Stimulated activated CD4-positive, alpha-beta T cell treated with anti-CD3 and anti-CD28 coated beads, TNF-alpha, amount 100 ng/mL, for 24 hours (primary cell): Measurements from ENCODE around the gene ZFAND2A.
"Not testable (repeated sequence)": the region's sequence is repeated elsewhere in the genome, so short reads cannot be mapped to it uniquely, and the experiment has no call there.

Experiments
- DNase-seq, 3 experiments: peaks; one replicate each; pipeline ENCODE4 v3.0.0-alpha.2; 2020; ENCODE audit warnings: low read depth in 3 of 3

The ZFAND2A gene

DNA sequence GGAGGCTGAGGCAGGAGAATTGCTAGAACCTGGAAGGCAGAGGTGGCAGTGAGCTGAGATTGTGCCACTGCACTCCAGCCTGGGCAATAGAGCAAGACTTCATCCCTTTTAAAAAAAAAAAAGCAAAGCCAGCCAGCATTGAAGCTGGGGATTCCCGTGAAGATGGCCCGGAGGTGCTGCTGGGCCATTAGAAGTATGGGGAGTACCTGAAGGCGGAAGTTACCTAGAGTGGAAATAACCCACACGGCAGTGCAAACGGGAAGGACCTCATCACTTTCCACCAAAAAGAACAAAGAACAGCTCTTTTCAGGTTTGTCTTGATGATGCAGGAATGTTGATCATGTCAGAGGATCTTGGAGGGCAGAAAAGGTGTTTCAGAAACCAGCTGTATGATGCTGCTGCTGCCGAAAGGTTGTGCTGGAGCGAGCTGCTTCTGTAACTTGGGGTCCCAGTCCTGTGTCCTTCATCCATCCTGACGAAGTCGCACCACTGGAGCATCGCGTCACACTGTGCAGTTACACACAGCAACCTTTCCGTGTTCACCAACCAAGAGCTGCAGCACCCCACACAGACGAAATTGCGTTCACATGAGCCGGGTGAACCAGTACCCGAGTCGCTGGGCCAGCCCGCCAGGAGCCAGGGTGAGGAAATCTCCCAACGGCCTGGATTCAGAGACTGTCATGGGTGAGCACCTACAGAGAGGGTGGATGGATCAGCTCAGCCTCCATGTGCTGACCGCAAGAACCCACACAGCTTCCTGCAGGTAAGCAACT is 8.2 kb downstream of the ZFAND2A start:
- no peak for DNase-seq

GRCh38 chr7:1151156-1151555 is 8.8 kb downstream of the ZFAND2A start:
- DNase-seq, result no peak

DNA sequence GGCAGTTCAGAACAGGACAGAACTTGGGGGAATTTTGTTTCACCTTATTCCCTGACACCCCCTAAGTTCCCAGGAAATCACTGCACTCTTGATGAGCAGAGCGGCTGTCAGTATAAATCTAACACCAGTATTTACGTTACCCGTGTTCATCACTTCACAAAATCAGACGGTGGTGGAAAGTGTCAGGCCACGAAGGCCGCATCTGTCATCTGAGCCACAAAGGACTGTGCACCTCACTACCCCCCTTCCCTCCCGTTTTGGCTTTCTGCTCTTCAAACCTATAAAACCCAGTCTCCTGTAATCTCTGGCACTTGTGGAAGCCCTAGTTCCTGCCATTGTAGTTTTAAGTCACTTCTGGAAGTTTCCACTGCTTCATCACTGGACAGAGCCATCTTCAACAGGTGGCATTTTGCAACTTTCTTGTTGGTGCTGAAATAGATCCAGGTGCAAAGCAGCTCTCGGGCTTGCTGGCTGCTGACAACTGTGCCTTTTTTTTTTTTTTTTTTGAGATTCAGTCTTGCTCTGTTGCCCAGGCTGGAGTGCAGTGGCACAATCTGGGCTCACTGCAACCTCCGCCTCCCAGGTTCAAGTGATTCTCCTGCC is 9.5 kb downstream of the ZFAND2A start:
- DNase-seq, result no peak

- no peak for DNase-seq
Measured at GRCh38 chr7:1149351-1149794, 10.6 kb downstream of the ZFAND2A start.

DNA sequence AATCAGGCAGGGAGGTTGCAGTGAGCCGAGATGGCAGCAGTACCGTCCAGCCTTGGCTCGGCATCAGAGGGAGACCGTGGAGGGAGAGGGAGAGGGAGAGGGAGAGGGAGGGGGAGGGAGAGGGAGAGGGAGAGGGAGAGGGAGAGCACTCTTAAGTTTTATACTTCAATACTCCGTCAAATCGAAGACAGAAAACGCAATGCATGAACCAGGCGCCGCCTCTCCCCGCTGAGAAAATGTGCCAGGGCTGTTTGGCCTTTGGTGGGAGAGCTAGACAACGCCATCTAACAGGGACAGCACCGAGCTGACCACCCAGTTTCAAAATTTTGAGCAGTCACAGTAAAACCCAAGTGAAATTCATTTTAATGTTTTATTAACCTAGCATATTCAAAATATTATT is 12.1 kb downstream of the ZFAND2A start:
- not testable (repeated sequence) for DNase-seq

GRCh38 chr7:1144269-1144771 is 15.7 kb downstream of the ZFAND2A start:
- no peak for DNase-seq

DNA sequence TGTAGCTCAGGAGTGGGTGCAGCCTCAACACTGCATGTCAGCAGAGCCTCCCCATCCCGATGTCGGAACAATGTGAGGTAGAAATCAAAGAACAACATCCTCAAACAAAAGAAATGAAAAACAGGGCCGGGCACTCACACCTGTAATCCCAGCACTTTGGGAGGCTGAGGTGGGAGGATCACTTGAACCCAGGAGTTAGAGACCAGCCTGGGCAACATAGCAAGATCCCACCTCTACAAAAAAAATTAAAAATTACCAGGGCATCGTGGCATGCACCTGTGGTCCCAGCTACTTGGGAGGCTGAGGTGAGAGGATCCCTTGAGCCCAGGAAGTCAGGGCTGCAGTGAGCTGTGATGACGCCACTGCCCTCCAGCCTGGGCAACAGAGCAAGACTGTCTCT is 17.0 kb downstream of the ZFAND2A start:
- not testable (repeated sequence) for DNase-seq

GRCh38 chr7:1142051-1142635 is 17.9 kb downstream of the ZFAND2A start:
- no peak for DNase-seq

DNA sequence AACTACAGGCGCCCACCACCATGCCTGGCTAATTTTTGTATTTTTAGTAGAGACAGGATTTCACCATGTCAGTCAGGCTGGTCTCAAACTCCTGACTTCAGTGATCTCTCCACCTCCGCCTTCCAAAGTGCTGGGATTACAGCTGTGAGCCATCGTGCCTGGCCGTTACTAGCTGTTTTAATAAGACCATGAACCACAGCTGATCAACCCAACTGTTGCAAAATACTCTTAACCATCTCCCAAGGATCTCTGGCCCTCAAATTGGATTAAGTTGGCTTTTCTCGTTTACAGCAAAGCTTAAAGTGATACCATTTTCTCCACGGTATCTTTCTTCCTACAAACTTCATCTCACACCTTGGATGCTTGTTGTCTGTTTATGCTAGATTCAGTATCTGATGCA is 18.3 kb downstream of the ZFAND2A start:
- no peak for DNase-seq

DNA sequence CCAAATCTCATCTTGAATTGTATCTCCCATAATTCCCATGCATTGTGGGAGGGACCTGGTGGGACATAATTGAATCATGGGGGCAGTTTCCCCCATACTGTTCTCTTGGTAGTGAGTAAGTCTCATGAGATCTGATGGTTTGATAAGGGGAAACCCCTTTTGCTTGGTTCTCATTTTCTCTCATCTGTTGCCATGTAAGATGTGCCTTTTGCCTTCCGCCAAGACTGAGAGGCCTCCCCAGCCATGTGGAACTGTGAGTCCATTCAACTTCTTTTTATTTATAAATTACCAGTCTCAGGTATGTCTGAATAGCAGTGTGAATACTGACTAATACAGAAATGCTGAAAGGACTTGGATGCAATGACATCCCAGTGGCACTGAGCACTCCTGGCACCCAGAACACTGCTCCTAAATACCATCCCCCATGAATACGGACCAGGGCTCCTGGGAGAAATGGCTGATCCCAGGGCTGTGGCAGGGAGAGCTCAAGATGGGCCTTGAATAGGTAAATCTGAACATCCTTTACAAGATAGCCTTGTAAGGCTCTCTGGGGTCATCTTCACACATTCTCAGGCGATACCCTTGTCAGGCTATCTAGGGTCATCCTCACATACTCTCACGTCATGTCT is 19.4 kb downstream of the ZFAND2A start:
- DNase-seq, result no peak

DNA sequence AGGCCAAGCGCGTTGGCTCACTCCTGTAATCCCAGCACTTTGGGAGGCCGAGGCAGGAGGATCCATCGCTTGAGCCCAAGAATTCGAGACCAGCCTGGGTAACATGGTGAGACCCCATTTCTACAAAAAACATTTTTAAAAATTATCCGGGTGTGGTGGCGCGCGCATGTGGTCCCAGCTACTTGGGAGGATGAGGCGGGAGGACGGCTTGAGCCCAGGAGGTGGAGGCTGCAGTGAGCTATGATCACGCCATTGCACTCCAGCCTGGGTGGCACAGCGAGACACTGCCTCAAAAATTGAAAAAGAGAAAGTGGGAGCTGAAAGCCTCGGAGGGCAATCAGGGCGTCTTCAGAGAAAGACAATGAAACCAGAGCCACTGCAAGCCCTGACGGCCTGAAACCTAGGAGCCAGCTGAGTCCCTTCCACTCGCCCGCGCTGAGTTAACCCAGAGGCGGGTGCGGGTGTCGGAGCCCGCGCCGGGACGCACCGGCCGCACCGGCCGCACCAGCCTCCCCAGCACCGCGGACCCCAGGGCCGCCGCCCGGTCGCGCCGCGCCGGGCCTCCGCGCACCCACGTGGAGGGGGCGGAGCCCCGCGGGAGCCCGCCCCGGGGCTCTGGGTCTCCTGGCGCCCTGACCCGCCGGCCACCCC is 22.4 kb downstream of the ZFAND2A start:
- no peak for DNase-seq

GRCh38 chr7:1136841-1137516 is 23.0 kb downstream of the ZFAND2A start:
- DNase-seq, result no peak

GRCh38 chr7:1134951-1135350 is 25.0 kb downstream of the ZFAND2A start:
- no peak for DNase-seq

GRCh38 chr7:1131471-1132265 is 28.3 kb downstream of the ZFAND2A start:
- no peak for DNase-seq

DNA sequence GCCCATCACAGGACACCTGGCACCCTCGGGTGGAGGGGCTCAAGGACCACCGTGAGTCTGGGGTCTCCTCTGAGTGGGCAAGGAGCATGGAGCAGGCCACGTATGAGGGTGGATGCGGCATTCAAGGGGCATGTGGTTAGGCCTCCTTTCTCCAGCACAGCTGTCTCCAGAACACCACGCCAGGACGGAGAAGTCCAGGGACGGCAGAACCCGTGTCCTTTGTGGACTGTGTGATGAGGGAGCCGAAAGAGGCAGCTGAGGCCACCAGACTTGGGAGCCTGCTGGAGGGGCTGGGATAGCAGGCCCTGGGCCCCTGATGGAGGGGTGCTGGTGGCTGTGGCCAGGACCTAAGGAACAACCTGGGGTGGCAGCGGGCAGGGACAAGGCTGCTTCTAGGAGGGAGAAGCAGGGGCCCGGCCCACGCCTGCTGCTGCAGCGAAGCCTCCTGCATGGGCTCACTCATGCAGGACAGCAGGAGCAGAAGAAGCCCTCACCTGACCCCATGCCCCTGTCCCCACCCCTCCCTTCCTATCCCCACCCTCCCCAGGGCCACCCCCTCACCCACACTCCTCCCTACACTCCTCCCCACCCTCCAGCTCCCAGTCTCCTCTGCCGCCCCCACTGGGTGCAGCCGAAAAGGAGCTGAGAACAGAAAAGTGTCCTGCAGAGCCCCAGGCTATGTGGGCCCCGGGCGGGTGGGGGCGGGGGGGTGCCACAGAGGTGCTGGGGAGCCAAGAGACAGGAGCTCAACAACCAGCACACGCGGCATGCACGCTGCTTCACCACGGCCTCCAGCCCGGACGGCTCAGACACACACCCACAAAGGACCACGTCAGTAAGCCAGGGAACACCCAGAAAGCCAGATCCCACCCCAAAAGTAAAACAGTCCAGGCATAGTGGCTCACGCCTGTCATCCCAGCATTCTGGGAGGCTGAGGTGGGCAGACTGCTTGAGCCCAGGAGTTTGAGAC is 29.7 kb downstream of the ZFAND2A start:
- DNase-seq, result no peak

DNA sequence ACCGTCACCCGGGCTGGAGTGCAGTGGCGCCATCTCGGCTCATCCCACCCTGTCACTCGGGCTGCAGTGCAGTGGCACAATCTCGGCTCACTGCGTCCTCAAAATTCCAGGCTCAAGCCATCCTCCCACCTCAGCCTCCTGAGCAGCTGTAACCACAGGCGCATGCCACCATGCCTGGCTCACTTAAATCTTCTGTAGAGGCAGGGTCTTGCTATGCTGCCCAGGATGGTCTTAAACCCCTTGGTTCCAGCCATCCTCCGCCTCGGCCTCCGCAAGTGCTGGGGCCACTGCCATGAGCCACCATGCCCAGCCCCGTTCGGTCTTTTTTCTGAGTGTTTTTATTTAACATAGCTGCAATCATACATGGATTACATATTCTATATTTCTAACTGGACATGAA is 30.6 kb downstream of the ZFAND2A start:
- DNase-seq, result no peak

DNA sequence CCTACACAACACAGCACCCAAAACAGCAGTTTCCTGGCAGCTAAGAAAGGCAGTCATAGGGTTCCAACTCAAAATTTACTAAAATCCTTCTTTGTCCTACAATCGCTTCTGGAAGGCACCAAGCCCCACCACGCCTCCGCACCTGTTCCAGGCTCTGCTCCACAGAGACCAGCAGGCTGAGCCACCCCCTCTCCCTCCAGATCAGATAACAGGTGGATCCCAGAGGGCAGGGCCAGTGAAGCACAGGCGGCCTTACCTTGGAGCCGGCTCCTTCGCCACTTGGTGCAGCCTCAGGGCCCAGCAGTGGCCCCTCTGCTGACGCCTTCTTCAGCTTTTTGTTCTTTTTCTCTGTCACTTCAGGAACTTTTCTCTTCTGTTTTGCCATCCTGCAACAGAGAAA is 33.0 kb downstream of the ZFAND2A start:
- DNase-seq, result no peak

DNA sequence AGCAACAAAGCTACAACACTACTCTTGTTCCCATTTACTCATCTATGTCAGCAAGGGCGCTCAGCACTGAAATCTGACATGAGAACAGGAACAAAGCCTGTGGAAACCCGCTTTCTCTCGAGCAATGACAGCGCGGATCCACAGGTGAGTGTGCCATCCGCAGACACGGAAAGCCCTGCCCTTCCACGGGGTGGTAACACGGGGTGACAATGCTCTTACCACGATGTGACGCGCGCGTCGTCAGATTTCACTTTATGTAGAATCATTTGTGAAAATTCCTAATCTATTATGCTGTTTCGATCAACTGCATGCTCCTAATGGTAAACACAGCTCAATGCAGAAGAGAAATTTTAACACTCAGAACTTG is 34.4 kb downstream of the ZFAND2A start:
- no peak for DNase-seq

DNA sequence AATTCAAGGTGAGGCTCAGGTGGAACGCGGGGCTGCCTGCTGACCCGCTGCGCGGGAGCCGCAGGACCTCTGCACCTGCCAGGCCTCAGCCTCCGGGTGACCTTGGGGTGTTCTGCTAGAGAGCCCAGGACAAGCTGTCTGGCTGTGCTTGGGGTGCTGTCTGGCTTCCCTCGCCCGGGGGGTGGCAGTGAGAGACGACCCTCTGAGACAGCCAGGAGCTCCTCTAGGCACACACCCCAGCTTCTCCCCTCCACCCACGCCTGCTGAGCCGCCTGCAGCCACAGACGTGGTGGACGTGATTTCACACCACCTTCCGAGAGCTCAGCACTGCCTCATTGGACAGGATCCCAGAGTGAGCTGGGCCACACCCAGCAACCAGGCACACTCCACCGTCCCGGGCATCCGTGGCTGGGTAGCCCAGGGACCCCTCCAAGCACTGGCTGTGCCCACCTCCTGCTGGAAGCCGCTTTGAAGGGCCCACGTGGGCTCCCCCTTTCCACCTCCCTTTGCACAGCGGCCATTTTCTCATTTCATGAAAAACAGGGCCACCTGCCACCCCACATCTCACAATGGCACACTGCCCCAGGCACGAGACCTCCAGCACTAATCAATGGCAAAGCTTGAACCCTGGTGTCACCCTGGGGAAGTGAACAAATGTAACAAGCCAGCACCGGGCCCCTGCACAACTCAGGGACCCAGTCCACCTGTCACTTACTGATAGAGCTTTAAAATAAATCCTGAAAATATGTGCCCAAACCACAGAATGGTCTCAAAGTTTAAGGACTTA is 35.0 kb downstream of the ZFAND2A start:
- DNase-seq, result no peak
